Esophagus squamous epithelium (tissue), 5 donors: ENCODE measurements around the gene BMERB1. TPM values are rescaled to one million over a fixed set of nuclear protein-coding genes. Genes with fewer than 3 reads are reported as not detected.

Experiments
- DNase-seq: peaks from one replicate; lab custom pipeline; 2025; lab: John Stamatoyannopoulos, UW
- H3K27ac ChIP-seq, 4 donors: fragments of 200-600 bp; sonication (generic); one replicate each; pipeline ENCODE4 v1.5.1; 2016 to 2019; ENCODE audit warnings: mild to moderate bottlenecking in 1 of 4
- H3K27me3 ChIP-seq, 4 donors: fragments of 200-600 bp; sonication (generic); 1 replicate in 3 of 4; 2 replicates in 1 of 4; pipeline versions ENCODE4 v1.5.1 to v1.6.0; 2017 to 2021; ENCODE audit warnings: antibody characterized with exemption in 1 of 4
- H3K36me3 ChIP-seq, 3 donors: fragments of 200-600 bp; sonication (generic); one replicate each; pipeline ENCODE4 v1.5.1; 2016 to 2019
- H3K4me1 ChIP-seq, 3 donors: fragments of 200-600 bp; sonication (generic); one replicate each; pipeline ENCODE4 v1.5.1; 2017 to 2019
- H3K4me3 ChIP-seq, 4 donors: fragments of 200-600 bp; sonication (generic); 1 replicate in 3 of 4; 2 replicates in 1 of 4; pipeline ENCODE4 v1.5.1; 2016 to 2019; ENCODE audit warnings: mild to moderate bottlenecking in 2 of 4, moderate library complexity in 1 of 4
- H3K9me3 ChIP-seq, 3 donors: fragments of 200-600 bp; sonication (generic); one replicate each; pipeline ENCODE4 v1.5.1; 2016 to 2019
- CTCF ChIP-seq, 6 experiments: fragments of 450-650 bp in 4 of 6; fragments of 200-600 bp in 2 of 6; sonication (generic) in 2 of 6; IDR thresholded peaks; one replicate each; pipeline ENCODE4 v1.5.1; 2016 to 2019; ENCODE audit warnings: antibody characterized with exemption in 6 of 6, mild to moderate bottlenecking in 4 of 6, moderate library complexity in 4 of 6
- POLR2A ChIP-seq, 4 donors: fragments of 450-650 bp; IDR thresholded peaks; one replicate each; pipeline ENCODE4 v1.6.1; 2017; ENCODE audit warnings: antibody characterized with exemption in 4 of 4, mild to moderate bottlenecking in 4 of 4, moderate library complexity in 3 of 4
- WGBS, 2 donors: methylation state at CpG; one replicate each; pipeline ENCODE4 v1.1.5; 2018; 5-methylcytosine and 5-hydroxymethylcytosine counted together
- intact Hi-C: fragments of 100-400 bp; cut with DNase I; formaldehyde crosslinking; loops from one replicate; pipeline ENCODE4 v1.15.0; 2022
- total RNA-seq, 4 donors: library from RNA; depleted of rRNA; stranded (reverse); fragments of >200 nt; gene quantifications; one replicate each; pipeline ENCODE4 v1.1.0, GENCODE V29; 2016
- donor health status: DM: yes; HTN: yes; CAD: no.

The BMERB1 gene
- total RNA-seq, 4 donors from 2014 or later = 3.4 to 38.1 (median 14.9) TPM

DNA sequence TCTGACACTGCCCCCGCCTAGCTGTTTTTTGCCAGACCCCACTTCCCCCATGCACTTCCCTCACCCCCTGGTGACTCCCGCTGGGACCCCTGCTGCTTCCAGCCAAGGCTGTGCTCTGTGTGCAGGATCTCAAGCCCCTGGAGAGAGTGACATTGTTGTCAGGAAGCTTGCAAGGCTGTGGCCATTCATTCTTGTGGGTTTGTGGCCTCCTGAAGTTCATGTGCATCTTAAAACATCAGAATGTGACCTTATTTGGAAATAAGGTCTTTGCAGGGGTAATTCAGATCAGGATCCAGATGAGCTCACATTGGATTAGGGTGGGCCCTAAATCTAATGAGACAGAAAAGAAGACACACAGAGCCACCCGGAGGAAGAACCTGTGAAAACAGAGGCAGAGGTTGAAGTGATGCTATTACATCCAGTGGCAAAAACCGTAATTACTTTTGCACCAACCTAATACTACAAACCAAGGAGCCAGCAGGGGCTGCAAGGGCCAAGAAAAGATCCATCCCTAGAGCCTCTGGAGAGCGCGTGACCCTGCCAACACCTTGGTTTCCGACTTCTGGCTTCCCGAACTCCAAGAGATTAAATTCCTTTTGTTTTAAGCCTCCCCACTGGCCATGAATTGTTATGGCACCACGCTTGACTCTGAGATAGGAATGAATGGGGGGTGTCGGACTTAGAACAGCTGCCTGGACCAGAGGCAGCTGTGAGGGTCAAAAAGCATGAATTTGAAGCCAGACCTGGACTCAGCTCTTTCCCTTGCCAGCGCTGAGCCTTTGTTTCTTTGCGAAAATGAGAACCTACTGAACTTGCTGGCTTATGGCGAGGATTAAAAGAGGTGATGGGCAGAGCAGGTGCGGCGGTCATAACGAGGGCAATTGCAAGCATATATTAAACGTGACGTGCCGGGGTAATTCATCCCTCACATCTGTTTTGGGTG is 75.5 kb downstream of the BMERB1 start:
- Histone ChIP-seq H3K4me1 (peaks cover 0 to 21% (median 19%) of the 10 kb centered on the region in 3 donors), H3K36me3 (no peaks in the 10 kb centered on the region), H3K4me3 (no peak overlapping the region), H3K27me3 (no peaks in the 10 kb centered on the region), H3K9me3 (no peaks in the 10 kb centered on the region), H3K27ac (no peak overlapping the region)
- WGBS, 2 donors = 85 to 90% methylated on average over 17 to 18 of the region's 19 CpGs
- DNase-seq = no peak
- TF ChIP-seq POLR2A (IDR thresholded peaks at IDR 0.05) (no peak), CTCF (IDR thresholded peaks at IDR 0.05) (no peak)
- intact Hi-C loops = no loop called here

DNA sequence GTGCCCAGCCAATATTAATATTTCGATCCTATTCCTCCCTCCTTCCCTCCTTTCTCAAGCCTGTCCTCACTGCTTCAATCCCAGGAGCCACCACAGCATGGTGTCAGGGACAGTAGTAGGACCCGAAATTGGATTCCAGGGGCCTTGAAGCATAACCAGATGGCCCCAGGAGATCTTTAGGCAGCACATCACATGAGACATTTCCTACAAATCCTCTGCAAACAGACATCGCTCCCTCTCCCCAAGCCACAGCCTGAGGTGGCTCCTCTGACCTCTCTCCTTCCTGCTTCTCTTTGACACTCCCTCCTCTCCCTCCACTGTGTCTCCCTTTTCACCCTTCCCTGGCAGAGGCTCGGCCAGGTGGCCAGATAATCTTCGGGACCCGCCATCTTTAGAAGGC is 76.6 kb downstream of the BMERB1 start:
- Histone ChIP-seq H3K27ac (no peak overlapping the region), H3K9me3 (no peaks in the 10 kb centered on the region), H3K36me3 (no peaks in the 10 kb centered on the region), H3K4me3 (no peak overlapping the region), H3K27me3 (no peaks in the 10 kb centered on the region), H3K4me1 (peaks cover 0 to 21% (median 19%) of the 10 kb centered on the region in 3 donors)
- WGBS, 2 donors = 78 to 80% methylated on average over 6 of the region's 6 CpGs
- DNase-seq = no peak
- TF ChIP-seq POLR2A (IDR thresholded peaks at IDR 0.05) = no peak
- TF ChIP-seq CTCF (IDR thresholded peaks at IDR 0.05) = no peak
- intact Hi-C loops = no loop called here

DNA sequence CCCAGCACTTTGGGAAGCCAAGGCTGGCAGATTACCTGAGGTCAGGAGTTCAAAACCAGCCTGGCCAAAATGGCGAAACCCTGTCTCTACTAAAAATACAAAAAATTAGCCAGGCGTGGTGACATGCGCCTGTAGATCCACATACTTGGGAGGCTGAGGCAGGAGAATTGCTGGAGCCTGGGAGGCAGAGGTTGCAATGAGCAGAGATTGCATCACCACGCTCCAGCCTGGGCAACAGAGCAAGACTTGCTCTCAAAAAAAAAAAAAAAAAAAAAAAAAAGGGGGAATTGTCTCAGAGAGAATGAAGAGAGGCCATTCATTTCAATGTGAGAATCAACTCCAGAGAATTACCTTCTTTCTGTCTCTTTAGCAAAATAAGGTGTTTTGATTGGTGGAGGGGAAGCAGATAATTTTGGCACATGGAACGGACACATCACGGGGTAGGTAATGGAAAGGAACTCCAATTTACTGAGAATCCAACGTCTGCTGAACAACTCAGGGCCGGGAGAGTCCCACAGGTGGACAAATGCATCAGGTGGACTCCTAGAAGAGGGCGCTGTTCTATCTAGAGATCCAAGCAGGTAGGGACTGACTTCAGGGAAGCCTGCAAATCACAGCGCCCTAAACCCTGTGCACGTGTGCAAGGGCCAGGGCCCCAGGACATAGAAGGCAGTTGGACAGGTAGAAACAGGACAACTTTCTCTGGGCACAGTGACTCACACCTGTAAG is 77.5 kb downstream of the BMERB1 start:
- Histone ChIP-seq H3K27ac (no peak overlapping the region), H3K36me3 (no peaks in the 10 kb centered on the region), H3K9me3 (no peaks in the 10 kb centered on the region), H3K27me3 (no peaks in the 10 kb centered on the region), H3K4me1 (peaks cover 0 to 15% (median 14%) of the 10 kb centered on the region in 3 donors), H3K4me3 (no peak overlapping the region)
- intact Hi-C loops = no loop called here
- WGBS, 2 donors = 90 to 92% methylated on average over 6 of the region's 11 CpGs
- TF ChIP-seq CTCF (IDR thresholded peaks at IDR 0.05) (no peak), POLR2A (IDR thresholded peaks at IDR 0.05) (no peak)
- DNase-seq = no peak

- no peak overlapping the region for H3K4me3 ChIP-seq
- H3K9me3 ChIP-seq = no peaks in the 10 kb centered on the region
- H3K4me1 ChIP-seq = peaks cover 0 to 8% (median 4%) of the 10 kb centered on the region in 3 donors
- DNase-seq = no peak
- WGBS, 2 donors = 86 to 90% methylated on average over 11 of the region's 11 CpGs
- intact Hi-C loops = no loop called here
- H3K27me3 ChIP-seq = no peaks in the 10 kb centered on the region
- H3K36me3 ChIP-seq = no peaks in the 10 kb centered on the region
- no peak overlapping the region for H3K27ac ChIP-seq
- no peak for TF ChIP-seq CTCF (IDR thresholded peaks at IDR 0.05)
- TF ChIP-seq POLR2A (IDR thresholded peaks at IDR 0.05) = no peak
These were observed 78.8 kb downstream of the BMERB1 start for GRCh38 chr16:15513156-15513555.

DNA sequence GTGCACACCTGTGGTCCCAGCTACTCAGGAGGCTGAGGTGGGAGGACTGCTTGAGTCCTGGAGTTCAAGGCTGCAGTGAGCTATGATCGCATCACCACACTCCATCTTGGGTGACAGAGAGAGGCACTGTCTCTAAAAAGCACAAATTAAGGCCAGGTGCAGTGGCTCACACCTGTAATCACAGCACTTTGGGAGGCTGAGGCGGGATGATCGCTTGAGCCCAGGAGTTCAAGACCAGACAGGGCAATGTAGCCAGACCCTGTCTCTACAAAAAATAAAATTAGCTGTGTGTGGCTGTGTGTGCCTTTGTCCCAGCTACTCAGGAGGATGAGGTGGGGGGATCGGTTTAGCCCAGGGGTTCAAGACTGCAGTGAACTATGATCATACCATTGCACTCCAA is 81.6 kb downstream of the BMERB1 start:
- no peak overlapping the region for H3K4me3 ChIP-seq
- intact Hi-C loops = no loop called here
- H3K36me3 ChIP-seq = no peaks in the 10 kb centered on the region
- 88 to 97% methylated on average over 3 to 4 of the region's 4 CpGs for WGBS, 2 donors
- no peak for DNase-seq
- no peaks in the 10 kb centered on the region for H3K27me3 ChIP-seq
- H3K9me3 ChIP-seq = no peaks in the 10 kb centered on the region
- no peak overlapping the region for H3K27ac ChIP-seq
- peaks cover 4 to 34% (median 16%) of the 10 kb centered on the region in 3 donors for H3K4me1 ChIP-seq
- TF ChIP-seq POLR2A (IDR thresholded peaks at IDR 0.05) (no peak), CTCF (IDR thresholded peaks at IDR 0.05) (no peak)
